KMS-11 (cell line): ENCODE results near the gene ZSCAN25.
"Not testable (repeated sequence)": the region's sequence is repeated elsewhere in the genome, so short reads cannot be mapped to it uniquely, and the experiment has no call there.

Experiments used
- H2AFZ ChIP-seq: fragments of 200-600 bp; sonication (generic); 2 replicates; pipeline ENCODE4 v1.6.1; 2016; ENCODE audit warnings: antibody characterized with exemption, mixed run types, low read depth
- H3K27ac ChIP-seq: fragments of 200-600 bp; sonication (generic); 2 replicates; pipeline ENCODE4 v1.6.1; 2016; ENCODE audit warnings: mild to moderate bottlenecking, mixed run types
- H3K27me3 ChIP-seq: fragments of 200-600 bp; sonication (generic); 2 replicates; pipeline ENCODE4 v1.6.1; 2017; ENCODE audit warnings: mild to moderate bottlenecking, low read depth, mixed run types, moderate library complexity; ENCODE audit not compliant: insufficient read depth
- H3K36me3 ChIP-seq: fragments of 200-600 bp; sonication (generic); 2 replicates; pipeline ENCODE4 v1.6.1; 2017; ENCODE audit warnings: mild to moderate bottlenecking, mixed run types; ENCODE audit not compliant: insufficient read depth
- H3K4me1 ChIP-seq: fragments of 200-600 bp; sonication (generic); 2 replicates; pipeline ENCODE4 v1.6.1; 2016; ENCODE audit warnings: mild to moderate bottlenecking, low read depth, mixed run types; ENCODE audit not compliant: poor library complexity, severe bottlenecking
- H3K4me2 ChIP-seq: fragments of 200-600 bp; sonication (generic); 2 replicates; pipeline ENCODE4 v1.7.0; 2016; ENCODE audit warnings: mild to moderate bottlenecking, mixed run types
- H3K4me3 ChIP-seq: fragments of 200-600 bp; sonication (generic); IDR thresholded peaks from 2 replicates; pipeline ENCODE4 v1.6.1; 2017; ENCODE audit warnings: low read depth, low read length, mixed read lengths; ENCODE audit not compliant: insufficient read depth
- H3K79me2 ChIP-seq: fragments of 200-600 bp; sonication (generic); 2 replicates; pipeline ENCODE4 v1.6.1; 2016; ENCODE audit warnings: low read depth, mixed run types; ENCODE audit not compliant: insufficient read depth
- H3K9ac ChIP-seq: fragments of 200-600 bp; sonication (generic); 2 replicates; pipeline ENCODE4 v1.6.1; 2016; ENCODE audit warnings: mild to moderate bottlenecking, mixed run types
- H4K20me1 ChIP-seq: fragments of 200-600 bp; sonication (generic); 2 replicates; pipeline ENCODE4 v1.6.1; 2016; ENCODE audit warnings: mild to moderate bottlenecking, mixed run types; ENCODE audit not compliant: insufficient read depth
- TF ChIP-seq, protein P1 (sequence below): fragments of 200-600 bp; sonication (generic); conservative IDR thresholded peaks from 2 replicates; pipeline ENCODE4 v1.6.1; 2017; ENCODE audit warnings: low read depth, mild to moderate bottlenecking, antibody characterized with exemption, low read length, moderate library complexity, mixed read lengths

ZSCAN25 gene

DNA sequence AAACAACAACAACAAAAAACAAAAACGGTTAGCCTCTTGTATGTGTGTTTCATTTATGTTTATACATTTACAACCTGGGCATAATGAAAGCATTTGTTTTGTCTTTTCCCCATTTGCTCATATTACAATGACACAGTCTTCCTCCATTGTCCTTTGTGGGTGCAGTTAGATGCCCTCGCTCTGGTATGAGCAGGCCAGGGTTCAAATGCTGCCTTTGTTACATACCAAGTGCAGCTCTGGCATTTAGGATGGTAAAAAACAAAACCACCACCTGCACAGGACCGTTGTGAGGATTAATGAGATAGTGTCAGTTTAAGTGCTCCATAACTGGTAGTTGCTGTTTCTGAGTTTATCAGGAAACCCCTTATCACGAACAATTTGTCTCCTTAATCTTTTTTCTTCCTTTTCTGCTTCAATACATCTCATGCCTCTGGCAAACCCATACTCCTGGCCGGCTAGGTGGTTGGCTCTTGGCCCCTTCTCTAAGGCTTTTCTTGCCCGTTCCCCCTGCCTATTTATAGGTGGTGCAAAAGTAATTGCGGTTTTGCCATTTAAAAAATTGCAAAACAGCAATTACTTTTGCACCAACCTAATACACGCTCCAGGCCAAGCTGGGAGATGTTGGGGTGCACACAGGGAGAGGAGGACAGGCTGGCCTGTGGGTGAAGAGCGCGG, 37.3 kb upstream of the ZSCAN25 start:
- peak overlapping the region; percentile 81 for H3K27ac ChIP-seq
- no peaks in the 10 kb centered on the region for H4K20me1 ChIP-seq
- H3K79me2 ChIP-seq = no peaks in the 10 kb centered on the region
- peaks cover 47% of the 10 kb centered on the region for H3K4me1 ChIP-seq
- TF ChIP-seq, protein P1, sequence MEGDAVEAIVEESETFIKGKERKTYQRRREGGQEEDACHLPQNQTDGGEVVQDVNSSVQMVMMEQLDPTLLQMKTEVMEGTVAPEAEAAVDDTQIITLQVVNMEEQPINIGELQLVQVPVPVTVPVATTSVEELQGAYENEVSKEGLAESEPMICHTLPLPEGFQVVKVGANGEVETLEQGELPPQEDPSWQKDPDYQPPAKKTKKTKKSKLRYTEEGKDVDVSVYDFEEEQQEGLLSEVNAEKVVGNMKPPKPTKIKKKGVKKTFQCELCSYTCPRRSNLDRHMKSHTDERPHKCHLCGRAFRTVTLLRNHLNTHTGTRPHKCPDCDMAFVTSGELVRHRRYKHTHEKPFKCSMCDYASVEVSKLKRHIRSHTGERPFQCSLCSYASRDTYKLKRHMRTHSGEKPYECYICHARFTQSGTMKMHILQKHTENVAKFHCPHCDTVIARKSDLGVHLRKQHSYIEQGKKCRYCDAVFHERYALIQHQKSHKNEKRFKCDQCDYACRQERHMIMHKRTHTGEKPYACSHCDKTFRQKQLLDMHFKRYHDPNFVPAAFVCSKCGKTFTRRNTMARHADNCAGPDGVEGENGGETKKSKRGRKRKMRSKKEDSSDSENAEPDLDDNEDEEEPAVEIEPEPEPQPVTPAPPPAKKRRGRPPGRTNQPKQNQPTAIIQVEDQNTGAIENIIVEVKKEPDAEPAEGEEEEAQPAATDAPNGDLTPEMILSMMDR = 0 out of 2 replicates have a peak, but pooled peaks have one; percentile 20
- peak overlapping the region; percentile 68 for H2AFZ ChIP-seq
- peak overlapping the region; percentile 97 for H3K4me2 ChIP-seq
- H3K36me3 ChIP-seq = no peaks in the 10 kb centered on the region
- peak overlapping the region; percentile 58; the same call in 1 of the 2 replicates for H3K9ac ChIP-seq
- H3K27me3 ChIP-seq = no peaks in the 10 kb centered on the region
- H3K4me3 ChIP-seq = no peak overlapping the region

DNA sequence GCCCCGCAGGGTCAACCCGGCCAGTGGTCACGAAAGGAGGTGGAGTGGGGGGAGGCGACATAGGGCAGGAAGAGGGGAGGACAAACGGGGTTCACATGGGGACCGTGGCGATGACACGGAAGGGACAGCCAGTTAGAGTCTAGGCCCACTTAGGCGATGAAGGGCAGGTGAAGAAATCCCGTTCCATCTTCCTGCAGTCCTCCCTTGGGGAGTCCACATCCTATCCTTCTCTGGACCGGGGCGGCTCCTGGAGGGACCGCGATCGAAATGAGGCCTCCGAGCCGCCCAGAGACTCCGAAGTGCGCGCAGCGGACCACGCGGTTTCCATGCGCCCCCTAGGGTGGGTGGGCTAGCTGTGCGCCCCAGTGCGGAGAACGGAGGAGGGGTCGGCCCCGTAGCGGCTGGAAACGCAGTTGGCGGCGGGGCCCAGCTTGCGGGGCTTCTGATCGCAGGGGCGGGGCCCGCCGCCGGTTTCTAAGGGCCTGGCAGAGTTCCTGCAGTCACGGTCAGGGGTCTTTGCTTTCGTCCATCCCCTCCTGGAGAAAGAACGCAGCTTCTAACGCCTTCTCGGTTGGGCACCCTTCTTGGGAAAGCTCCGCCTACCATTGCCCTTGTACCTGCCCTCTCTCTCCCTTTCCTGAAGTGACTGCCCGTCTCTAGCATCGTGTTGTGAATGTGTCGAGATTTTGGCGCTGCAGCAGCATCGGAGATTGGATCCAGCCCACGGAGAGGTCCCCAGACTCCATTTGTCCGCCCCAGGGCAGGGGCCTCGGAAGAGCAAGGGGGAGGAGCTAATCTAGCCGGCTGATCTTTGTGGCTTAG, 36.6 kb upstream of the ZSCAN25 start:
- Histone ChIP-seq H3K27me3 (no peaks in the 10 kb centered on the region), H3K4me1 (peaks cover 47% of the 10 kb centered on the region), H4K20me1 (no peaks in the 10 kb centered on the region), H3K27ac (peak overlapping the region; percentile 81), H3K9ac (peak overlapping the region; percentile 58), H3K36me3 (no peaks in the 10 kb centered on the region), H3K4me2 (peak overlapping the region; percentile 97), H2AFZ (peak overlapping the region; percentile 68), H3K4me3 (no peak overlapping the region), H3K79me2 (no peaks in the 10 kb centered on the region)
- TF ChIP-seq, protein P1 = peak; percentile 26; the same call in 1 of the 2 replicates

DNA sequence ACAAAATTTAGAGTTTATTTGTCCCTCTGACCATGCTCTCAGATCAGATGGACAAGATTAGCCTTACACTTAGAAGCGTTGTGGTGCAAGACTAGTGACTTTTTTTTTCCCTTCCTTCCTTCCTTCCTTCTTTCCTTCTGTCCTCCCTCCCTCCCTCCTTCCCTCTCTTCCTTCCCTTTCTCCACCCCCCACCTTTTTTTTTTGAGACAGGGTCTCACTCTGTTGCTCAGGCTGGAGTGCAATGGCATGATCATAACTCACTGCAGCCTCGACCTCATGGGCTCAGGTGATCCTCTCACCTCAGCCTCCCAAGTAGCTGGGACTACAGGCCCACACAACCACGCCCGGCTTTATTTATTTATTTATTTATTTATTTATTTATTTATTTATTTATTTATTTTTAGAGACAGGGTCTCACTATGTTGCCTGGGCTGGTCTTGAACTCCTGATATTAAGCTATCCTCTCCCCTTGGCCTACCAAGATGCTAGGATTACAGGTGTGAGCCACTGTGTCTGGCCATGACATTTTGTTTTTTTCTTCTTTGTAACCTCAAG, 35.9 kb upstream of the ZSCAN25 start:
- Histone ChIP-seq H2AFZ (peak overlapping the region; percentile 68; the same call in 1 of the 2 replicates), H3K4me1 (peaks cover 47% of the 10 kb centered on the region), H3K9ac (peak overlapping the region; percentile 58; the same call in 1 of the 2 replicates), H3K27ac (peak overlapping the region; percentile 81; the same call in 1 of the 2 replicates)
- H3K4me3 ChIP-seq, H3K79me2 ChIP-seq, H3K27me3 ChIP-seq, H3K4me2 ChIP-seq, H4K20me1 ChIP-seq, H3K36me3 ChIP-seq: not testable (repeated sequence)

DNA sequence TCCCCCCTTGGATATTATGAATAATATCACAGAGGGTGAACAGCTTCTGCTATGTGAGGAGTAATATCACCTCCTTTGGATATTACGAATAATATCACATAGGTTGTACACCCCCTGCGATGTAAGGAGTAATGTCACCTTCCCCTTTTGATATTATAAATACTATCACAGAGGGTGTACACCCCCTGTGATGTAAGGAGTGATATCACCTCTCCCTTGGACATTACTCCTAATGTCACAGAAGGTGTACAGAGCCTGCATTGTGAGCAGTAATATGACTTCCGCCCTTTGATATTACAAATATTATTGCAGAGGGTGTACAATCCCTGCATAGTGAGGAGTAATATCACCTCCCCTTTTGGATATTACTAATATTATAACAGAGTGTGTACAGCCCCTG, 27.9 kb upstream of the ZSCAN25 start:
- TF ChIP-seq, protein P1 = no peak
- Histone ChIP-seq H3K9ac (no peak overlapping the region), H3K4me2 (no peak overlapping the region), H2AFZ (no peak overlapping the region), H4K20me1 (no peaks in the 10 kb centered on the region), H3K27ac (no peak overlapping the region), H3K36me3 (no peaks in the 10 kb centered on the region), H3K79me2 (no peaks in the 10 kb centered on the region), H3K4me3 (no peak overlapping the region), H3K27me3 (no peaks in the 10 kb centered on the region), H3K4me1 (no peaks in the 10 kb centered on the region)
